WTC11 (cell line): ENCODE measurements around the gene NEK5. TPM values are rescaled to one million over a fixed set of nuclear protein-coding genes. Genes with fewer than 3 reads are reported as not detected.

Experiments used
- ATAC-seq: fragments of 200-7000 bp; cut with Tn5 transposase; 2 replicates; pipeline ENCODE4 v1.10.0; 2021; ENCODE audit warnings: mild to moderate bottlenecking, moderate library complexity
- CTCF ChIA-PET: fragments of 300-600 bp; sonication (Branson Sonifier 250); formaldehyde crosslinking; loops from one replicate; lab custom pipeline; 2021; ENCODE audit warnings: antibody characterized with exemption; lab: Charles Lee
- POLR2A ChIA-PET: fragments of 350-600 bp; sonication (Branson Sonifier 250); formaldehyde crosslinking; loops from one replicate; lab custom pipeline; 2021; ENCODE audit warnings: antibody characterized with exemption; lab: Charles Lee
- DNase-seq: peaks from one replicate; pipeline ENCODE4 v3.0.0; 2021; ENCODE audit warnings: low spot score
- H3K27ac Mint-ChIP-seq: 2 replicates; pipeline ENCODE4 v1.8.0; 2021; ENCODE audit warnings: mixed read lengths
- H3K27me3 Mint-ChIP-seq: 2 replicates; pipeline ENCODE4 v1.8.0; 2021; ENCODE audit warnings: low read depth, mild to moderate bottlenecking, moderate library complexity, mixed read lengths
- H3K36me3 Mint-ChIP-seq: 2 replicates; pipeline ENCODE4 v1.8.0; 2021; ENCODE audit warnings: mixed read lengths
- H3K4me1 Mint-ChIP-seq: 2 replicates; pipeline ENCODE4 v1.8.0; 2022; ENCODE audit warnings: mixed read lengths
- H3K4me3 Mint-ChIP-seq: 2 replicates; pipeline ENCODE4 v1.8.0; 2021; ENCODE audit warnings: mild to moderate bottlenecking, moderate library complexity, mixed read lengths
- H3K9me3 Mint-ChIP-seq: 2 replicates; pipeline ENCODE4 v1.8.0; 2021; ENCODE audit warnings: mixed read lengths
- AFF4 ChIP-seq: sonication (generic); formaldehyde crosslinking; IDR thresholded peaks from 2 replicates; pipeline ENCODE4 v1.8.1; 2023; ENCODE audit warnings: mild to moderate bottlenecking, missing genetic modification reagents, borderline replicate concordance
- AR ChIP-seq: fragments of 250-450 bp; sonication (Bioruptor Pico); IDR thresholded peaks from 2 replicates; pipeline ENCODE4 v1.9.0; 2021; ENCODE audit warnings: mild to moderate bottlenecking
- CBFB ChIP-seq: sonication (generic); formaldehyde crosslinking; IDR thresholded peaks from 2 replicates; pipeline ENCODE4 v1.8.1; 2022; ENCODE audit warnings: mild to moderate bottlenecking, low read depth, missing genetic modification reagents
- CREB1 ChIP-seq: sonication (generic); formaldehyde crosslinking; IDR thresholded peaks from 2 replicates; pipeline ENCODE4 v1.8.0; 2023; ENCODE audit warnings: mild to moderate bottlenecking, missing genetic modification reagents
- E2F1 ChIP-seq: sonication (generic); formaldehyde crosslinking; IDR thresholded peaks from 2 replicates; pipeline ENCODE4 v1.8.0; 2022; ENCODE audit warnings: mild to moderate bottlenecking, missing genetic modification reagents
- ESRRA ChIP-seq: sonication (generic); formaldehyde crosslinking; IDR thresholded peaks from 2 replicates; pipeline ENCODE4 v1.8.1; 2022; ENCODE audit warnings: mild to moderate bottlenecking, missing genetic modification reagents, borderline replicate concordance
- GTF2I ChIP-seq: fragments of 250-450 bp; sonication (Bioruptor Pico); conservative IDR thresholded peaks from 2 replicates; pipeline ENCODE4 v1.4.0; 2021; ENCODE audit warnings: mild to moderate bottlenecking
- IRF1 ChIP-seq: sonication (generic); formaldehyde crosslinking; IDR thresholded peaks from 2 replicates; pipeline ENCODE4 v1.8.0; 2023; ENCODE audit warnings: missing genetic modification reagents
- RORB ChIP-seq: fragments of 250-450 bp; sonication (Bioruptor Pico); IDR thresholded peaks from 2 replicates; pipeline ENCODE4 v1.9.0; 2021; ENCODE audit warnings: mild to moderate bottlenecking
- STAT6 ChIP-seq: sonication (generic); formaldehyde crosslinking; conservative IDR thresholded peaks from 2 replicates; pipeline ENCODE4 v1.8.1; 2023; ENCODE audit warnings: mild to moderate bottlenecking, low read depth, missing genetic modification reagents, moderate library complexity
- TP53 ChIP-seq: sonication (generic); formaldehyde crosslinking; IDR thresholded peaks from 2 replicates; pipeline ENCODE4 v1.8.1; 2023; ENCODE audit warnings: mild to moderate bottlenecking, missing genetic modification reagents
- USF1 ChIP-seq: sonication (generic); formaldehyde crosslinking; IDR thresholded peaks from 2 replicates; pipeline ENCODE4 v1.8.0; 2022; ENCODE audit warnings: mild to moderate bottlenecking, missing genetic modification reagents
- USF2 ChIP-seq: sonication (generic); formaldehyde crosslinking; IDR thresholded peaks from 2 replicates; pipeline ENCODE4 v1.8.1; 2023; ENCODE audit warnings: mild to moderate bottlenecking, missing genetic modification reagents, moderate library complexity
- ZNF138 ChIP-seq: sonication (generic); formaldehyde crosslinking; conservative IDR thresholded peaks from 2 replicates; pipeline ENCODE4 v1.8.1; 2022; ENCODE audit warnings: mild to moderate bottlenecking, moderate library complexity, missing genetic modification reagents
- ZNF219 ChIP-seq: sonication (generic); formaldehyde crosslinking; IDR thresholded peaks from 2 replicates; pipeline ENCODE4 v1.8.0; 2023; ENCODE audit warnings: missing genetic modification reagents, mild to moderate bottlenecking, borderline replicate concordance
- ZNF423 ChIP-seq: fragments of 250-450 bp; sonication (Bioruptor Pico); IDR thresholded peaks from 2 replicates; pipeline ENCODE4 v2.1.2; 2022; ENCODE audit warnings: mild to moderate bottlenecking, moderate library complexity
- total RNA-seq: library from RNA; stranded (reverse); gene quantifications from 3 replicates; pipeline ENCODE4 v1.2.3, GENCODE V29; 2021

Gene NEK5
- total RNA-seq, 1 experiment from 2014 or later: 0.55 TPM

- H3K9me3 Mint-ChIP-seq: peaks cover 8% of the 10 kb centered on the region
- no peak overlapping the region for H3K4me3 Mint-ChIP-seq
- CTCF ChIA-PET: no interaction called here
These were observed 94.2 kb downstream of the NEK5 start for GRCh38 chr13:52034616-52035226.

GRCh38 chr13:52033039-52033438 is 95.8 kb downstream of the NEK5 start:
- no peak for DNase-seq
- H3K4me3 Mint-ChIP-seq: no peak overlapping the region
- H3K27me3 Mint-ChIP-seq: no peaks in the 10 kb centered on the region; the same call in 1 of the 2 replicates
- ATAC-seq: no peak
- ChIA-PET CTCF (interaction anchor here (1.0 kb wide), 1 partner anchor 137 kb away, joined by 3 read pairs; no protein-coding TSS in a partner anchor), POLR2A (no interaction called here)
- peaks cover 30% of the 10 kb centered on the region for H3K36me3 Mint-ChIP-seq
- peaks cover 7% of the 10 kb centered on the region; the same call in 1 of the 2 replicates for H3K4me1 Mint-ChIP-seq
- H3K27ac Mint-ChIP-seq: no peak overlapping the region
- peaks cover 22% of the 10 kb centered on the region for H3K9me3 Mint-ChIP-seq
- TF ChIP-seq ESRRA (CRISPR knock-in tag): no peak
- TF ChIP-seq E2F1: no peak
- TF ChIP-seq USF2 (CRISPR knock-in tag): no peak
- TF ChIP-seq ZNF423 (CRISPR knock-in tag): no peak
- no peak for TF ChIP-seq ZNF138 (CRISPR knock-in tag)
- no peak for TF ChIP-seq CREB1 (CRISPR knock-in tag)
- no peak for TF ChIP-seq AFF4
- no peak for TF ChIP-seq RORB (CRISPR knock-in tag)
- no peak for TF ChIP-seq GTF2I
- TF ChIP-seq IRF1 (CRISPR knock-in tag): no peak
- TF ChIP-seq AR: no peak
- TF ChIP-seq ZNF219: no peak
- no peak for TF ChIP-seq USF1 (CRISPR knock-in tag)
- no peak for TF ChIP-seq TP53

More at GRCh38 chr13:52034616-52035226, 94.2 kb downstream of the NEK5 start:
- peaks cover 10% of the 10 kb centered on the region for H3K4me1 Mint-ChIP-seq
- H3K27me3 Mint-ChIP-seq: no peaks in the 10 kb centered on the region
- ATAC-seq (no peak), DNase-seq (no peak)
- peaks cover 13% of the 10 kb centered on the region for H3K36me3 Mint-ChIP-seq
- TF ChIP-seq STAT6 (CRISPR knock-in tag) (no peak), CBFB (CRISPR knock-in tag) (no peak), TP53 (no peak)
- no peak overlapping the region for H3K27ac Mint-ChIP-seq
- POLR2A ChIA-PET: no interaction called here
